GM04504 (cell line): Measurements from ENCODE around the gene TLCD4.
A peak's percentile ranks its signal among the peaks of the same experiment; 100 is the strongest.
"Not testable (repeated sequence)": the region's sequence is repeated elsewhere in the genome, so short reads cannot be mapped to it uniquely, and the experiment has no call there.

ENCODE experiments used
- DNase-seq: peaks from one replicate; pipeline ENCODE4 v3.0.0-alpha.2; 2012; ENCODE audit warnings: low read depth

TLCD4 gene

GRCh38 chr1:95117207-95118066 is at the start of gene TLCD4:
TSS of gene TLCD4 (plus strand) at chr1:95117355. CDS start at chr1:95143902, 26,547 bp downstream.
- no peak for DNase-seq

DNA sequence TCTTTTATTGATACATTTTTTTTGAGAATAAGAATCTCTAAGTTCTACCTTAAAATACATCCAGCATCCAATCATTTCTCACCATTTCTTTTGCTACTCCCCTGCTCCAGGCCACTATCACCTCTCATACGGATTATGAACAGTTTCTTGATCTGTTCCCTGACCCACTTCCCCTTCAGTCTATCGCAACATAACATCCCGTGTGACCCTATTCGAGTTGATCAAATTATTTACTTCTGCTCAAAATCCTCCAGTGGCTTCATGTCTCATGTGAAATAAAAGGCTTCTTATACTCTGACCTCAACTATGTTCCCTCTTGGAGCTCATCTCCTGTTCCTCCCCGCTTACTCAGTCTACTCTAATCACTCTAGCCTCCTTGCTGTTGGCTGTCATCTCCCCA is 49.6 kb upstream of the TLCD4 start:
- no peak for DNase-seq

DNA sequence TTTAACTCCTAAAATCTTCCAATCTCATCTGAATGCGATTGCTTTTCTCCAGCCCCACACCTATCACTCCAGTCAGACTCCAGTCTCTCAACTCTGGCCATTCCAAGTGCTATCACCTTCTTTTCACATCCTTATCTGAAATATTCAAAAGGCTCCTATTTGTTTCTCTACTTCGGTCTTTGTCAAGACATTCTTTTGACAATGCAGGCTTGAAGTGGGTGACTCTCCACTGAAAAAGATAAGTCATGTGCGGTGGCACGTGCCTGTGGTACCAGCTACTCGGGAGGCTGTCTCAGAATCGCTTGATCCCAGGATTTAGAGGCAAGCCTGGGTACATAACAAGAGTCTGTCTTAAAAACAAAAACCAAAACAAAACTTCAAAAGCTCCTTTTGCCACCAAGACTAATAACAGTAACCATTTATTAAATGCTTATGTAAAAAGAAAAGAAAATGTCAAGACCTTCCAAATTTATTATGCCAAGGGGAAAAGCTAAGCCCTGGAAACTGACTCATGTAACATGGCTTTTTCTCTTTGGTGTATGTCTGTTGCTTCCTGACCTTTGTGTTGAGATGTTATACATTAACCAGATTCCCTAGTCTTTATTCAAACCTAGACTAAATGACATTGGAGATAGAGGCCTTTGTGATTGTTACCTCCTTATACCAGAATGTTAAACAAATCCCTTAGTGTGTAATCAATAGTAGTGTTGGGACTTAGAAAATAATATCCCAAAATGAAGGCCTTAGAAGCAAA is 48.0 kb upstream of the TLCD4 start:
- DNase-seq = no peak

GRCh38 chr1:95069710-95070093 is 47.5 kb upstream of the TLCD4 start:
- no peak for DNase-seq

DNA sequence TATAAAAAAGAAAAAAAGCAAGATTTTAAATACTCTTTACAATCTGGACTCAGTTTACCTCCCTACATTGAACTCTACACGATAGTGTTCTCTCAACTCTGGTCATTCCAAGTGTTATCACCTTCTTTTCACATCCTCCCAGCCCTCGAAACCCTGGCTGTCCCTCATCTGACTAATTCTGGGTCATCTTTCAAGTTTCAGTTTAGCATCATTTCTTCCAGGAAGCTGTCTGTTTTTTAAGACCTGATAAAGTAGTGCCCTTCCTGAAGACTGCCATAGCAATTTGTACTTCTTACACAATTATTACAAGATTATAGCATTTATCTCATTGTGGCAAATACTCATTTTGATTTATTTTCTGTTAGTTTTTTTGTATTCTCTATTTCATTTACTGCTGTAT is 45.6 kb upstream of the TLCD4 start:
- no peak for DNase-seq

DNA sequence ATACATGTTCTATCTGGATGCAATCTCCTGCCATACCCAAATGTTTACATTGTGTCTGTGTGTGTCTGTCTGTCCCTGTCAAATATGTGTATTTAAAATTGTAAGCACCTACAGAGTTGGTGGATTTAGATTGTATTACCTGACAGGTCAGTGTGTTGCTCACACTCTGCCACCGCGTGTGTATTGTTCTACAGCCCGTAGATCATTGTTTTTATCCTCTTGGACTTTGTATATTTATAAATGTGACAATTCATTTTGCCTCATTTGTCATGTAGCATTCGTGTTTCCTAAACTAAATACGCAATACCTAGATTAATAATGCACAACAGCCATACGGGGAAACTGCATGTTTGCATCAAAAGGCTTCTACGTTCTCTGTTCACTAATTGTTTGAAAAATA is 45.0 kb upstream of the TLCD4 start:
- DNase-seq = no peak

DNA sequence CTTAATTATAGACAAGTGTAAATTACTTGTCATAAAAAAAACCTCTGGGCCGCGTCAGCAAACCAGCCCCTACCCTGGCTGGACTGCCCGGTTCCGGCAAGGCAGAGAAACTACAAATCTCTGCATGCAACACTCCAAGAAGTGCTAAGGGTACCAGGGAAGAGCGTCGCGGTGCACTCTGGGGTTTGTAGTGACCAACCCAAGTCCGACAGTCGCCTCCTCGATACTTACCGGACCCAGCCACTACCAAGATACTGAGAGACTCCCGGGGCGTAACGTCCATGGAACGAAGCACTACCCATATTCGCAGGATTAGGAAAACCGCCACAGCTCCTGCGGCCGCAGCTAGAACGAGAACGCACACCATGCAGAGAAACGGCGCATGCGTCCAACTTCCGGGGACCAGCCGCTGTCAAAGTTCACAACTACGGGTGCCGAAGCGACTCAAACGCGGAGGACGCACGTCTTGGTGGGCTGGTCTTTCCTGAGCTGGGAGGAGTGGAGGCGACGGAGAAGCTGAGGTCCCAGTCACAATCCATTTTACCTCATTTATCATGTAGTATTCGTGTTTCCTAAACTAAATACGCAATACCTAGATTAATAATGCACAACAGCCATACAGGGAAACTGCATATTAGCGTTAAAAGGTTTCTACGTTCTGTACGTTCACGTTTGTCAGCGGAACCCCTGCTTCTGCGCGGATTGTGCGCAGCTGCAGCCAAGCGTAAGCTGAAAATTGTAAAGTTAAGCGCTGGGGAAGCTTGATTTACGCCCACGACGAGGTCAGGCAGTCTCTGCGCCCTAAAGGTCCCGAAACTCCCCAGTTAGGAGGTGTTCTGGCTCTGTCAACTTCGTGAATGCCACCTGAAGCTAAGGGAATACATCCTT is 44.4 kb upstream of the TLCD4 start, which contains the start of gene ALG14:
TSS of gene ALG14 (minus strand) at position 420 of the 888 bp plus-strand sequence. CDS start at position 367, 53 bp downstream.
- peak; percentile 89 for DNase-seq

DNA sequence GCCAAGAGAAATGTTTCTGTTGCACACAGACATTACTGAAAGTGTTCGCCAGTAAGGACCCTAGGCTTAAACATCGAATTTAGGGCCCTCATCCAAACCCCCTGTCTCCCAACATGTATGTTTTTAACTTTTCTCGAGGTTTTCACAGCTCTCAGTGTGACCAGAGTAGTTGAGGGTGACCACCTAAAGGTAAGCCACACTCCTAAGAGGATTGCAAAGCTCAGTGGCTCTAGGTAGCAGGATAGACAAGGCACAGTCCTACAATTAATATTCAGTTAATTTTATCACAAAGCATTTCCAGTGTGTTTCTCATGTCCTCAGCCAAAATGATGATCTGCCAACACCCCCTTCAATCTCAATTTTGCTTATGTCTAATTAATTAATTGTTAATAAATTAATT is 43.7 kb upstream of the TLCD4 start:
- no peak for DNase-seq

DNA sequence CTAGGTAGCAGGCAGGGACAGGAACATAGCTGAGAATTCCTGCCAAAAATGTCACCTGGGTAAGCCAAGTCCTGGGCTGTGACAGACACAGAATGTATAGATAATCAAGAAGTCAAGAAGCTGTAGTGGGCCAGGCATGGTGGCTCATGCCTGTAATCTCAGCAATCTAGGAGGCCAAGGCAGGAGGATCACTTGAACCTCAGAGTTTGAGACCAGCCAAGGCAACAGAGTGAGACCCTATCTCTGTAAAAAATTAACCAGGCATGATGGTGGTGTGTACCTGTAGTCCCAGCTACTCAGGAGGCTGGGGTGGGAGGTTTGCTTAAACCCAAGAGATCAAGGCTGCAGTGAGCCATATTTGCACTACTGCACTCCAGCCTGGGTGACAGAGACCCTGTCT is 41.1 kb upstream of the TLCD4 start:
- DNase-seq = no peak

DNA sequence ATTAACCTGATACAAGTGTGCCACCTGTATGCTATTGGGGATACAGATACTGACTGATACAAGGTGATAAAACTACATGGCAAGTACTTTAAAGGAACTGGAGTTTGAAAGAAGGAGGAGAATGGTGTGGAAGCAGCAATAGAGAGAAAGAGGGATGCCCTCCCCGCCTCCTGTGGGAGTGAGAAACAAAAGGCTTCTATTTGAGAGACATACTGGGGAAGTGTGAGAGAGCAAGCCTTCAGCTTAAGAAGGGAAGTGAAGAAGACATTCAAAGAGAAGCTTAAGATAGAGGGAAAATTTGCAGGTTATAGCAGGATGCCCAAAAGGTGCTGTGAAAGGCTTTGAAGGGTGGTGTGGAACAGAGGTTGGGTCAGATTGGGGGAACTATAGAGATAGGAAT is 36.7 kb upstream of the TLCD4 start:
- DNase-seq = no peak

DNA sequence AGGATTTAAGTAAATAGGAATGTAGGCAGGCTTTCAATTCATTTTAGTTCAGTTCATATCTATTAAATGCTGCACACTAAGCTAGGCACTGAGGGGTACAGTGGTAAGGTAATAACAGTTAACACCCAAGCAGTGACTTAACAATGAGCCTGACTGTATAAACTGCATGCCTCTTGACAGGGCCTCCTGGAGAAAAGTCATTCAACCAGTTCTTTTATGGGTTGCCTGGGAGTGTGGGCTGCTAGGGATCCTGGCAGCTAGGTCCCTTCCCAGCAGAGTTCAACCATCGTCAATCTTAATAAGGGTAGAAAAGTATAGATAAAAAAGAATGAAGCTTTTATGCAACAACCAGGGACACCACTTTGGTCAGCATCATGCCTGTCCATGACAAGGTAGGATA is 36.3 kb upstream of the TLCD4 start:
- DNase-seq = no peak

- no peak for DNase-seq
Observed at GRCh38 chr1:95084317-95085176, 32.6 kb upstream of the TLCD4 start.

DNA sequence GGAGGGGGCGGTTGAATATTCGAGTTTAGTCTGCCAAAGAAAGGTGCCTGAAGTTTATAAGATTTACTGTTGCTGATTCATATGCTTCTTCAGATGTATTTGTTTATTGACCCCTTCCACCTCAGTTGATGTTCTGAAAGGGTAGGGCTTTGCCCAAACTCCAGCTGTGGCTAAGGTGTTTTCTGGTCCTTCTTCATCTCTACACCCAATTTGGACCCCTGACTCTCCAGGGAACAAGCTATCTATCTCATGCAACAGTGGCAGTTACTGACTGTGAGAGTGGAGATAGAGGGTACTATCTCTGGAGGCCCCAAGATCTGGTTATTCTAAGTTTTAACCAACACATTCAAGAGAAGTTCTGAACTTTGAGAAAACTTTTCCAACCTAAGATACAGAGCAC is 31.8 kb upstream of the TLCD4 start:
- DNase-seq = no peak

GRCh38 chr1:95086949-95087533 is 30.1 kb upstream of the TLCD4 start:
- peak; percentile 63 for DNase-seq

DNA sequence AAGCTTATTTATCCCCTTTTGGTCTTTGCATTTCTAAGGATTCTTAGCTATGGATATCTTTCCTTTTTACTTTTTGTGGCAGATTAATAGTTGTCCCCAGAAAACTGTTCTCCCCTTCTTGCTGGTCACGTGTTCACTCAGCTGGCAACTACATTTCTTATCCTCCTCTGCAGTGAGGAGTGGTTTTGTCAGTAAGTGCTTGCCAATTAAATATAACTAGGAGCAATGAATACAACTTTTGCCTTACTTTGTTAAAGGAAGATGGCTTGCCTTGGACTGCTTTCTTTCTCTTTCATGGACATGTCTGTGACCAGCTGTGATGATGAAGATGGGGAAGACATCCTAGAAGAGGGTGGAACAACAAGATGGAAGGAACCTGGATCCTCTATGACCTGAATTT is 28.9 kb upstream of the TLCD4 start:
- no peak for DNase-seq

DNA sequence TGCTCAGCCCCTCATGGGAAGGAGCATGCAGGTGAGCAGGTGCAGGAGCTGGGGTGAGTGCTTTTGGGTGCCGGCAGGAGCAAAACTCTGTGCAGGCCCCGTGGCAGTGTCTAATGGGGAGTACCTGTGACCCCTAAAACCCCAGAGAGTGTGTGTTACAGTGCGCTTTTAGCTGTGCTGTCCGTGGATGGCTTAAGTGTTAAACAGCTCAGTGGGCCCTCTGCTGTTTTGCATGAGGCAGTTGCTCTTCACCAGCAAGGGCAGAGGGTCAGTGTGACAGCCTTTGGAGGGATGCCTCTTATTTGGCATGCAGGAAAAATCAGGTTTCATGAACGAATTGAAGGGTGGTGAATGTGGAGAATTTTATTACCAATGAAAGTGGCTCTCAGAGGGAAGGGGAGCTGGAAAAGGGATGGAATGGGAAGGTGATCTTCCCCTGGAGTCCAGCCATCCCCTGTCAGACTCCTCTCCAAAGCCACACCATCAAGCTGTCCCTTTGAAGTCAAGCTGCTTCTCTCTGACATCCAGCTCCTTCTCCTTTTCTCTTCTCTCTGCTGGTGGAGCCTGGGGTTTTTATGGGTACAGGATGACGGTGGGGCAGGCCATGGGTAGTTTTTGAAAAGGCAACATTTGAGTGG is 27.4 kb upstream of the TLCD4 start:
- DNase-seq = no peak

- not testable (repeated sequence) for DNase-seq
Observed at GRCh38 chr1:95091290-95091689, 25.9 kb upstream of the TLCD4 start.

- not testable (repeated sequence) for DNase-seq
Observed at GRCh38 chr1:95092891-95093290, 24.3 kb upstream of the TLCD4 start.

- no peak for DNase-seq
Observed at GRCh38 chr1:95093296-95093695, 23.9 kb upstream of the TLCD4 start.

DNA sequence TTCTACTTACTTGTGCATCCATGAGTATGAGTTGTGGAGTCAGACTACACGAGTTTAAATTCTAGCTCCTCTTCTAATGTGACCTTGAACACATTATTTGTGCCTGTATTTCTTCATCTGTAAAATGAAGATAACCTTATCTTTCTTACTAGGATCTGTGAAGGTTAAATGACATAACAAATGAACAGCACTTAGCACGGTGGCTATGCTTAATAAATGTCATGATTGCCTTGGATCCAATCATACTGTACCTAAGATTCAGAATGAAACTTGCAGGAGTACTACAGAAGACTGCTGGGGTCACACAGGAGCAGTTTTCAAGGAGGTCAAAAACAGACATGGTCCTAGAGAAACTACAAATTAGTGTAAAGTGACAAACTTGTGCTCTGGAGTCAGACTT is 22.2 kb upstream of the TLCD4 start:
- no peak for DNase-seq
